Measurements from ENCODE around the gene LRRC75A.
"Not testable (repeated sequence)": the region's sequence is repeated elsewhere in the genome, so short reads cannot be mapped to it uniquely, and the experiment has no call there.

Gene LRRC75A

GRCh38 chr17:16432017-16432416 is 60.0 kb downstream of the LRRC75A start:
- DNase-seq (ENCODE audit: low read depth) = no peak

DNA sequence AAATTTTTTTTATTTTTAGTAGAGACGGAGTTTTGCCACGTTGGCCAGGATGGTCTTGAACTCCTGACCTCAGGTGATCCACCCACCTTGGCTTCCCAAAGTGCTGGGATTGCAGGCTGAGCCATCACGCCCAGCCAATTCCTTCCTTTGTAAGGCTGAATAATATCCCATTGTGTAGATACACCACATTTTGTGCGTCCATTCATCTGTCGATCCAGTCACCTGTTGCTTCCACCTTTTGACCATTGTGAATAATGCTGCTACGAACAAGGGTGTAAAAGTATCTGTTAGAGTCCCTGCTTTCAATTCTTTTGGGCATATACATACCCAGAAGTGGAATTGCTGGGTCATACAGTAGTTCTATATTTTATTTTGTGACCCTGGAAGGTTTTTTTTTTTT is 61.3 kb downstream of the LRRC75A start:
- no peak for DNase-seq (ENCODE audit: low read depth)

GRCh38 chr17:16429083-16429482 is 62.9 kb downstream of the LRRC75A start:
- no peak for DNase-seq (ENCODE audit: low read depth)

DNA sequence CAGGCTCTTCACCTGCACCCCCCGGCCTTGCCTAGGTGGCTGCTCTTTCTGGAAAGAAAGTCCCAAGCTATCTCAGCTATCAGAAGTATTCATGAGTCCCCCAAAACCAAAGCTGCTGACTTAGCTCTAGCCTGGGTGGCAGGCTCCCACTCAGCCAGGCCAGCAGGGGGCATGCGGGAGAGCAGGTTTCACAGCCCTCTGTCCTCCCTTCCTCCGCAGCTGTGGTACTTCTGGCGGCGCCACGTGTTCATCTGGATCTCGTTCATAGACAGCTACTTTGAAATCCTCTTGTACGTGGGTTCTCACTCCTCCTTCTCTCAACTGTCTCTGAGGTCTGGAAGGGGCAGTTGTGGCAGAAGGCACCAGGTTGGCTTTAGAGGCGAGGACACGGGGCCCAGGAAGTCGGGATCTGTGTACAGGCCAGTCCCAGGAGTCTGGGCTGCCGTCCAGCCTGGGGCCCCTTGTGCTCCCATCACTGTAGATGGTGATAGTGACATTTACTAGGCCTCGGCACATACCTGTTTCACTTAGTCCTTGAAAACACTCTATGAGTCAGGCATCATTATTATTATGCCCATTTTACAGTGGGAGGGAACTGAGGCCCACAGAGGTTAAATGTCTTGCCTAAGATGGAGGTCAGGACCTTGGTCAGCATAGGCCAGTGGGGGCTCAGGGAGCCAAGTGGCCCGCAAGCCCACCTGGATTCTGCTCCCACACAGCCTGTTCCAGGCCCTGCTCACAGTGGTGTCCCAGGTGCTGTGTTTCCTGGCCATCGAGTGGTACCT is 63.7 kb downstream of the LRRC75A start:
- no peak for DNase-seq (ENCODE audit: low read depth)

GRCh38 chr17:16427020-16427419 is 65.0 kb downstream of the LRRC75A start:
- DNase-seq (ENCODE audit: low read depth) = no peak

DNA sequence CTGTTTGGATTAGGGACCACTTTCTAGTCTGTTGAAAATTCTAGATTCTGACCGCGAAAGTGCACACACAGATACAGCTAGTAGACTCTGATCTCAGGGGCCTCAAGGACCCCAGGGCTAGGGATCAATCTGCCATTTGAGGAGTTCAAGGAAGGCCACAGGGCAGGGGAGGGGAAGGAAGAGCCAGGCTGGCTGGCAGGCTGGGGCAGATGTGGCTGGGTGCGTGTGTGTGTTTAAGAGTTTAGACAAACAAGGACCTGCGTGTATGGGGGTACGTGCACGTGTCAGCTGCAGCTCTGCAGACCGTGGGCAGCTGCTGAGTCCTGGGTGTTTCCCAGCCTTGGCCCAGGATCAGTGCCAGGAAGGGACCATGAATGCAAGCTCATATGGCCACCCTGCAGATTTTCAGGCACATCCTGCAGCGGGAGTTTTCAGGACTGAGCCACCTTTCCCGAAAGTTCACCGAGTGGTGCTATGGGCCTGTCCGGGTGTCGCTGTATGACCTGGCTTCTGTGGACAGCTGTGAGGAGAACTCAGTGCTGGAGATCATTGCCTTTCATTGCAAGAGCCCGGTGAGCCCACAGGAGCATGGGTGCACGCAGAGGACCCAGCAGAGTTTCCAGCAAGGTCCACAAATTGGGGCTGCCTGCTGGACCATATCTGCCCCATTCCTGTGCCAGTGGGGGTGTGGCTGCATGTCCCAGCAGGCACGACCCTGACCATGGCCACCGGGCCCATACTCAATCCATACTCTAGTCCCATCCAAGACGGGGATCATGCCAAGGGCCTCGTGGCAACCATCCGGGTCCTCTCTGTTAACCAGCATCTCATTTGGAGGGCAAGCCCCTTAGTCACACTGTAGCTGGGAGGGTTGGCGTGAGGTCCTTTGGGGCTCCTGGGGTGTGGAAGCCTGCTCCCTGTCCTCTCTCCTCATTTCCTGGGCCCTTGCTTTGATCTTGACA is 66.0 kb downstream of the LRRC75A start:
- DNase-seq (ENCODE audit: low read depth) = no peak

- DNase-seq (ENCODE audit: low read depth) = no peak
Measured at GRCh38 chr17:16425202-16425601, 66.8 kb downstream of the LRRC75A start.

DNA sequence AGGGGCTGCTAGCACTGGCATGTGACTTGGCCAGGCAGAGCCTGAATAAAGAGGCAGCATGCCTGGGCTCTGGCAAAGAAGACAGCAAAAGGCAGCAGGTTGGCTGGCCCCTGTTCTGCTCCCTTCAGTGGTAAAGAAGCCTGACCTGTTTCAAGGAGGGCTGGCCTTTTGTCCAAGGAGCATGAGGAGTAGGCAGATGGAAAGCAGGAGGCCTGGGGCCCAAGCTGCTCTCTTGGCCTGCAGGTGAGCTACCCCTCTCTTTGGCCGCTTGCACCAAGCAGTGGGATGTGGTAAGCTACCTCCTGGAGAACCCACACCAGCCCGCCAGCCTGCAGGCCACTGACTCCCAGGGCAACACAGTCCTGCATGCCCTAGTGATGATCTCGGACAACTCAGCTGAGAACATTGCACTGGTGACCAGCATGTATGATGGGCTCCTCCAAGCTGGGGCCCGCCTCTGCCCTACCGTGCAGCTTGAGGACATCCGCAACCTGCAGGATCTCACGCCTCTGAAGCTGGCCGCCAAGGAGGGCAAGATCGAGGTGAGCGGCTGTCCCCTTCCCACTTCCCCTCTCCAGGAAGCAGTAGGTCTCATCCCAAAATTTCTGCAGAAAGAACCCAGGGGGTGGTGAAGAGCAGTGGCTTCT is 68.6 kb downstream of the LRRC75A start:
- no peak for DNase-seq (ENCODE audit: low read depth)

DNA sequence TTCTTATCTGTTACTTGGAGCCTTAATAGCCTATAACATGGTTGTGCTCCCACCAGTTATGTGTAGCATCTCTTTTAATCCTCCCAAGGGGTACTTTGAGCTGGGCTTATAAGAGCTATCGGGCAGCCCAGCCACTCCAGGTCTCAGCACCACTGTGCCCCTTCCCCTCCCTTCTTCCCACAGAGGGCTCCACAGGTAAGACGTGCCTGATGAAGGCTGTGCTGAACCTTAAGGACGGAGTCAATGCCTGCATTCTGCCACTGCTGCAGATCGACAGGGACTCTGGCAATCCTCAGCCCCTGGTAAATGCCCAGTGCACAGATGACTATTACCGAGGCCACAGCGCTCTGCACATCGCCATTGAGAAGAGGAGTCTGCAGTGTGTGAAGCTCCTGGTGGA is 69.6 kb downstream of the LRRC75A start:
- DNase-seq (ENCODE audit: low read depth) = no peak

DNA sequence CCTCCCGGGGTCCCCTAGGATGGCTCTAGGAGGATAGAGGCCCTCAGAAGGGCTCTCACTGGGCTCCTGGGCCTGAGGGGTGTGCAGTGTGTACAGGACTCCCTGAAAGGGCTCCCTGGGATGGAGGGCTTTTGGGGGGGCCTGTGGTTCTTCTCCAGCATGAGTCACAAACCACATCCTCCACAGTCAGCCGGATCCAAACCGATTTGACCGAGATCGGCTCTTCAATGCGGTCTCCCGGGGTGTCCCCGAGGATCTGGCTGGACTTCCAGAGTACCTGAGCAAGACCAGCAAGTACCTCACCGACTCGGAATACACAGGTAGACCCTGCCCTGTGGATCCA is 72.1 kb downstream of the LRRC75A start:
- peak; percentile 68 for DNase-seq (ENCODE audit: low read depth)

GRCh38 chr17:16419074-16419928 is 72.7 kb downstream of the LRRC75A start:
- peak; percentile 78 for DNase-seq (ENCODE audit: low read depth)

- no peak for DNase-seq (ENCODE audit: low read depth)
Measured at GRCh38 chr17:16418685-16419068, 73.3 kb downstream of the LRRC75A start.

DNA sequence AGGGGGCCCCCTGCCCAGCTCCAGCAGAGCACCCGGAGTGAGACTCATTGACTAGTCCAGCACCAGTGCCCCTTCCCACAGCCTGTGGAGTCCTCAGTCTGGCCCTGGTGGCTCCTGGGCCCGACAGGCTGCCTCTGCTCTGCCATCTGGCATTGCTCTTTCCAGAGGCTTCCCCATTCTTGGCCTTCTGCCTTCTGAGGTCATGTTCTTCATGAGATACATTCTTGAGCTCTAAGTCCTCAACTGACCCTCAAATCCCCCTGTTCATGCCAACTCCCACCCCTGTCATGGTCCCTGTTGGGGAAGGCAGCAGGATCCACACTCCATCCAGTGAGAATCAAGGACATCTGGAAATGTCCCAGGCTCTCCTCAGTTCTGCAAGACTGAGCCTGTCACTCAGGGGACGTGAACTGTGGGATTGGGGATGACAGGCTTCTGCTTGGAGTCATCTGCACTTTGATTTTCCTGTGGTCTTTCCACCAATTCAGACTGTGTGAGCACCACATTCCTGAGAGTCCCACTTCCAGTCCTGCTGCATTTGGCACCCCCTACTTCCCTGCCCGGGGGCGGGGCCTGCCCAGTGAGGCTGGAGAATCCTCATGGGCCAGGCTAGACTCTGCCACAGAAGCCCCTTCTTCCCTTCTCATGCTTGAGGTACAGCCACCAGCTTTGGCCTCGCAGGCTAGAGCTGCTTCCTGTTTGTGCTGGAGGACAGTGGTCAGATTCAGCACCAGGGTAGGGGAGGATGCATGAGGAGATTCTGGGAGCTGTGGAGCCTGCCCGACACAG is 73.9 kb downstream of the LRRC75A start:
- DNase-seq (ENCODE audit: low read depth) = no peak

DNA sequence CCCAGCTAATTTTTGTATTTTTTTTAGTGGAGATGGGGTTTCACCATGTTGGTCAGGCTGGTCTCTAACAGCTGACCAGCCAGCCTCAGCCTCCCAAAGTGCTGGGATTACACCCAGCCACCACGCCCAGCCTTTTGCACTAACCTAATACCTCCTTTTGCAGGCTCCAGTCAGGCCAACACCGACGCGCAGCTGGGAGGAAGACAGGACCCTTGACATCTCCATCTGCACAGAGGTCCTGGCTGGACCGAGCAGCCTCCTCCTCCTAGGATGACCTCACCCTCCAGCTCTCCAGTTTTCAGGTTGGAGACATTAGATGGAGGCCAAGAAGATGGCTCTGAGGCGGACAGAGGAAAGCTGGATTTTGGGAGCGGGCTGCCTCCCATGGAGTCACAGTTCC is 74.6 kb downstream of the LRRC75A start:
- DNase-seq (ENCODE audit: low read depth) = no peak

- no peak for DNase-seq (ENCODE audit: low read depth)
Measured at GRCh38 chr17:16415031-16415924, 76.7 kb downstream of the LRRC75A start, which contains the start of gene TRPV2. TRPV2 (plus strand) TSS chr17:16415571; CDS start chr17:16417669, 2,098 bp downstream.

- no peak for DNase-seq (ENCODE audit: low read depth)
Measured at GRCh38 chr17:16407911-16408588, 83.9 kb downstream of the LRRC75A start.

DNA sequence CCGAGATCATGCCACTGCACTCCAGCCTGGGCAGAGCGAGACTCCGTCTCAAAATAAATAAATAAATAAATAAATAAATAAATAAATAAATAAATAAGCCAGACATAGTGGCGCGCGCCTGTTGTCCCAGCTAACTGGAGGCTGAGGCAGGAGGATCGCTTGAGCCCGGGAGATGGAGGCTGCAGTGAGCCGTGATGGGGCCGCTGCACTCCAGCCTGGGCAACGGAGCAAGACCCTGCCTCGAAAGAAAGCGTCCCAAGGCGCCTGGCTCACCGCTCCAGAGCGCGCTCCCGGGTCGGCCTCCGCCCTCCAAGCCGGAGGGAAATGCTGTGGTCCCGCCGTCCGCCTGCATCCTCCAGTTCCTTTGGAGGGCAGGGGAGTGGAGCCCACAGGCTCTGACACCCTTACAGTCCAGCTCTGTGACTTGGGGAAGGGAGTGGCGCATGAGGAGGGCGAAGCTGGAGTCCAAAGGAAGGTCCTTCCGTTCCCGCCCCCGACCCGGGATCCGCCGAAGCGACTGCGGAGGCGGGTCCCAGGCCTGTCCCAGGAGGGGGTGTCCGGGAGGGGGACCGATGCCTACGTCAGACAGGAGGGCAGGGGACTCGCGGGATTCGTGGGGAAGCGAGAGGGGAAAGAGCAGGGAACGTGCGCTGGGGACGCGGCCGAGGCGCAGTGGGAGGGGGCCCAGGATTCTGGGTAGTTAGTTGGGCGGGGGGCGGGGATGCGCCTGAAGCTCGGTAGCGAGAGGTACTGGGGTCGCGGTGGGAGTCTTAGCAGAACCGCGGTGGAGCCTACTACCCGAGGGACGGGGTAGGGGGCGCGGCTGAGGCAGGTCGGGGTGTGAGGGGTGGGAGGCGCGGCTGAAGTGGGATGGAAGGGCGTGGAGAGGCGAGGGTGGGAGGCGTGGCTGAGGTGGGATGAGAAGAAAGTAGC is 85.0 kb downstream of the LRRC75A start:
- no peak for DNase-seq (ENCODE audit: low read depth)

GRCh38 chr17:16403847-16404246 is 88.1 kb downstream of the LRRC75A start:
- not testable (repeated sequence) for DNase-seq (ENCODE audit: low read depth)
